HepG2 (cell line): ENCODE data around the gene ZFPM1. TPM values are rescaled to one million over a fixed set of nuclear protein-coding genes. Genes with fewer than 3 reads are reported as not detected.

ENCODE experiments used
- GFI1 ChIP-seq: sonication (generic); formaldehyde crosslinking; IDR thresholded peaks from 2 replicates; pipeline ENCODE4 v1.5.0; 2020; ENCODE audit warnings: missing genetic modification reagents, mild to moderate bottlenecking, borderline replicate concordance
- HNRNPL ChIP-seq: fragments of 200-400 bp; formaldehyde crosslinking; IDR thresholded peaks from 2 replicates; pipeline ENCODE4 v1.6.1; 2017; ENCODE audit warnings: mild to moderate bottlenecking, low read depth, low read length
- PHF21A ChIP-seq: sonication (generic); formaldehyde crosslinking; IDR thresholded peaks from 2 replicates; pipeline ENCODE4 v1.5.0; 2020; ENCODE audit warnings: mild to moderate bottlenecking, missing genetic modification reagents
- ZNF205 ChIP-seq: IDR thresholded peaks from 2 replicates; pipeline ENCODE4 v1.6.1; 2018; ENCODE audit warnings: missing biosample characterization, missing genetic modification reagents
- ZNF639 ChIP-seq: conservative IDR thresholded peaks from 2 replicates; pipeline ENCODE4 v1.6.1; 2018; ENCODE audit warnings: missing genetic modification reagents
- ZSCAN31 ChIP-seq: sonication (generic); formaldehyde crosslinking; IDR thresholded peaks from 2 replicates; pipeline ENCODE4 v1.5.0; 2020; ENCODE audit warnings: low read depth, mild to moderate bottlenecking, missing genetic modification reagents
- polyA plus RNA-seq, 8 experiments: library from polyadenylated mRNA; depleted of rRNA in 3 of 8; stranded (reverse) in 7 of 8; unstranded in 1 of 8; fragments of >200 nt; fragmentation: Illumina TruSeq in 4 of 8; extraction: Trizol in 4 of 8; gene quantifications; 2 replicates each; pipeline versions ENCODE4 v1.2.1 to v1.2.3, GENCODE V29; 2011 to 2016; ENCODE audit warnings: low read depth in 4 of 8, missing spikeins in 1 of 8, mixed read lengths in 1 of 8; ENCODE audit not compliant: insufficient read depth in 1 of 8
- total RNA-seq, 5 experiments: library from RNA; depleted of rRNA; stranded (reverse); fragments of >200 nt; fragmentation: Illumina TruSeq; extraction: Trizol; gene quantifications; 2 replicates each; pipeline ENCODE4 v1.2.3, GENCODE V29; 2016; ENCODE audit warnings: low read depth in 1 of 5
- TF ChIP-seq, protein P1 (sequence below): sonication (generic); formaldehyde crosslinking; IDR thresholded peaks from 2 replicates; pipeline ENCODE4 v1.4.0; 2020; ENCODE audit warnings: low read depth, missing genetic modification reagents
- TF ChIP-seq, protein P2 (sequence below): sonication (generic); formaldehyde crosslinking; IDR thresholded peaks from 2 replicates; pipeline ENCODE4 v1.8.0; 2022; ENCODE audit warnings: mild to moderate bottlenecking, missing genetic modification reagents

The ZFPM1 gene
- total and polyA plus RNA-seq, 2 of the 13 experiments (the other 11 are each of a cell fraction or from before 2014, with no cell fraction given): 1.3 to 3.8 TPM

DNA sequence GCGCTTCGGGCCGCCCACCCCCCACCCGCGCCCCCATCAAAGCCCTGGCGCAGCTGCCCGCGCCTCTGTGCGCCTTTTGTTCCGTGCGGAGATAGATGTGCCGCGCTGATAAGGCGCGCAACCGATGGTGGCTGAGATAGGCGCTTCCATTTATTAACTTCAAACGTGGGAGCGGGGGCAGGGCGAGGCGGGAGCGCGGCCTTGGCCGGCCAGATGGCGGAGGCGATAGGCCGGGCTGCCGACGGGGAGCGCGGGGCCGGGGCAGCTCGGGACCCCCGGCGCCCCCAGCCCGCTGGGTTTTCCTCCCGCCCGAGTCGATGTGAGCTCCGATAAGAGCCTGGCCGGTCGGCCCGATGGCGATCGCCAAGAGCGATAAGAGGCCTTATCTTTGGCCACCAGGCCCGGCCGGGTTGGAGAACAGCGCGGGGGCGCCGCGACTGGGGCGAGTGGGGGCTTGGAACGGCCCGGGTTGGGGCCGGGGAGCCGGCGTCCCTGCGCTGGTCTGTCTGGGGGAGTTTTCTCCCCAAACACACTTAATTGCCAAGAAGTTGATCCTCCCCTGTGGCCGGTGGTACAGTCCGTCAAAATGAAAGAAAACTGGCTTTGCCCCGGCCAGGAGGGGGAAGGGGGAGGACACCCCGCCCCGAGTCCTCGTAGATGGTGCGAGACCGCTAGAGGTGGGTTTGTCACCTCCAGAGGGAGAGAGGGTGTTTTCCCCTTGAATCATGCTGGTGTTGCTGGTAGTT is 2.7 kb downstream of the ZFPM1 start (continued):
- TF ChIP-seq, protein P1, sequence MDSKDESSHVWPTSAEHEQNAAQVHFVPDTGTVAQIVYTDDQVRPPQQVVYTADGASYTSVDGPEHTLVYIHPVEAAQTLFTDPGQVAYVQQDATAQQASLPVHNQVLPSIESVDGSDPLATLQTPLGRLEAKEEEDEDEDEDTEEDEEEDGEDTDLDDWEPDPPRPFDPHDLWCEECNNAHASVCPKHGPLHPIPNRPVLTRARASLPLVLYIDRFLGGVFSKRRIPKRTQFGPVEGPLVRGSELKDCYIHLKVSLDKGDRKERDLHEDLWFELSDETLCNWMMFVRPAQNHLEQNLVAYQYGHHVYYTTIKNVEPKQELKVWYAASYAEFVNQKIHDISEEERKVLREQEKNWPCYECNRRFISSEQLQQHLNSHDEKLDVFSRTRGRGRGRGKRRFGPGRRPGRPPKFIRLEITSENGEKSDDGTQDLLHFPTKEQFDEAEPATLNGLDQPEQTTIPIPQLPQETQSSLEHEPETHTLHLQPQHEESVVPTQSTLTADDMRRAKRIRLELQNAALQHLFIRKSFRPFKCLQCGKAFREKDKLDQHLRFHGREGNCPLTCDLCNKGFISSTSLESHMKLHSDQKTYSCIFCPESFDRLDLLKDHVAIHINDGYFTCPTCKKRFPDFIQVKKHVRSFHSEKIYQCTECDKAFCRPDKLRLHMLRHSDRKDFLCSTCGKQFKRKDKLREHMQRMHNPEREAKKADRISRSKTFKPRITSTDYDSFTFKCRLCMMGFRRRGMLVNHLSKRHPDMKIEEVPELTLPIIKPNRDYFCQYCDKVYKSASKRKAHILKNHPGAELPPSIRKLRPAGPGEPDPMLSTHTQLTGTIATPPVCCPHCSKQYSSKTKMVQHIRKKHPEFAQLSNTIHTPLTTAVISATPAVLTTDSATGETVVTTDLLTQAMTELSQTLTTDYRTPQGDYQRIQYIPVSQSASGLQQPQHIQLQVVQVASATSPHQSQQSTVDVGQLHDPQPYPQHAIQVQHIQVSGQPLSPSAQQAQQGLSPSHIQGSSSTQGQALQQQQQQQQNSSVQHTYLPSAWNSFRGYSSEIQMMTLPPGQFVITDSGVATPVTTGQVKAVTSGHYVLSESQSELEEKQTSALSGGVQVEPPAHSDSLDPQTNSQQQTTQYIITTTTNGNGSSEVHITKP (CRISPR knock-in tag): peak; percentile 96
- TF ChIP-seq PHF21A (CRISPR knock-in tag) (peak; percentile 69), ZNF639 (peak; percentile 61), HNRNPL (0 out of 2 replicates have a peak, but pooled peaks have one; percentile 11), GFI1 (peak; percentile 24; the same call in 1 of the 2 replicates), ZSCAN31 (CRISPR knock-in tag) (0 out of 2 replicates have a peak, but pooled peaks have one; percentile 46), ZNF205 (peak; percentile 71; the same call in 1 of the 2 replicates)
- TF ChIP-seq, protein P2, sequence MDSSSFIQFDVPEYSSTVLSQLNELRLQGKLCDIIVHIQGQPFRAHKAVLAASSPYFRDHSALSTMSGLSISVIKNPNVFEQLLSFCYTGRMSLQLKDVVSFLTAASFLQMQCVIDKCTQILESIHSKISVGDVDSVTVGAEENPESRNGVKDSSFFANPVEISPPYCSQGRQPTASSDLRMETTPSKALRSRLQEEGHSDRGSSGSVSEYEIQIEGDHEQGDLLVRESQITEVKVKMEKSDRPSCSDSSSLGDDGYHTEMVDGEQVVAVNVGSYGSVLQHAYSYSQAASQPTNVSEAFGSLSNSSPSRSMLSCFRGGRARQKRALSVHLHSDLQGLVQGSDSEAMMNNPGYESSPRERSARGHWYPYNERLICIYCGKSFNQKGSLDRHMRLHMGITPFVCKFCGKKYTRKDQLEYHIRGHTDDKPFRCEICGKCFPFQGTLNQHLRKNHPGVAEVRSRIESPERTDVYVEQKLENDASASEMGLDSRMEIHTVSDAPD (CRISPR knock-in tag): peak; percentile 28; the same call in 1 of the 2 replicates
